ENCODE measurements around the gene LRRC4C.

DNA sequence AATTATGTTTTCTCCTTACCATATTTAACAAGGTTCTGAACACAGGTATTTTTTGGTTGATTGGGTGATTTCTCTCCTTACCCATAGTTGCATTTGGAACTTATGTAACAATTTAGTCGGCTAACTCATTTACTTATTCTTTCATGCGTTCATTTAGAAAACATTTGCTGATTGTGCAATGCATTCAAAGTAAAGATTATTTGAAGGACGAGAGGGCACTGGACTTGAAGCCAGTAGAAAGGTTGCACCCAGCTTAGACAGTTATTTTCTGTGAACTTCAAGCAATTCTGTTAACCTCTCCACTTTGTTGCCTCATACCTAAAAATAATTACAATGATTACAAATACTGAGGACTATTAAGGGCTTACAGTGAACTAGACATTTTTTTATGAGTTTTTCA, 769.6 kb downstream of the LRRC4C start:
- TF ChIP-seq, protein P1, sequence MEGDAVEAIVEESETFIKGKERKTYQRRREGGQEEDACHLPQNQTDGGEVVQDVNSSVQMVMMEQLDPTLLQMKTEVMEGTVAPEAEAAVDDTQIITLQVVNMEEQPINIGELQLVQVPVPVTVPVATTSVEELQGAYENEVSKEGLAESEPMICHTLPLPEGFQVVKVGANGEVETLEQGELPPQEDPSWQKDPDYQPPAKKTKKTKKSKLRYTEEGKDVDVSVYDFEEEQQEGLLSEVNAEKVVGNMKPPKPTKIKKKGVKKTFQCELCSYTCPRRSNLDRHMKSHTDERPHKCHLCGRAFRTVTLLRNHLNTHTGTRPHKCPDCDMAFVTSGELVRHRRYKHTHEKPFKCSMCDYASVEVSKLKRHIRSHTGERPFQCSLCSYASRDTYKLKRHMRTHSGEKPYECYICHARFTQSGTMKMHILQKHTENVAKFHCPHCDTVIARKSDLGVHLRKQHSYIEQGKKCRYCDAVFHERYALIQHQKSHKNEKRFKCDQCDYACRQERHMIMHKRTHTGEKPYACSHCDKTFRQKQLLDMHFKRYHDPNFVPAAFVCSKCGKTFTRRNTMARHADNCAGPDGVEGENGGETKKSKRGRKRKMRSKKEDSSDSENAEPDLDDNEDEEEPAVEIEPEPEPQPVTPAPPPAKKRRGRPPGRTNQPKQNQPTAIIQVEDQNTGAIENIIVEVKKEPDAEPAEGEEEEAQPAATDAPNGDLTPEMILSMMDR (IDR thresholded peaks at IDR 0.05; ENCODE audit: low read length): no peak
- TF ChIP-seq EZH2 (IDR thresholded peaks at IDR 0.05; ENCODE audit: borderline replicate concordance, low read length): no peak

Measured in OCI-LY1 (cell line).